Stimulated activated CD8-positive, alpha-beta memory T cell treated with anti-CD3 and anti-CD28 coated beads, Interleukin-2, amount 100 ng/mL, for 1 hour (primary cell): ENCODE results near the gene SMIM1.
"Not testable (repeated sequence)": the region's sequence is repeated elsewhere in the genome, so short reads cannot be mapped to it uniquely, and the experiment has no call there.

Experiments used
- DNase-seq, 2 donors: peaks; one replicate each; pipeline ENCODE4 v3.0.0-alpha.2; 2020; ENCODE audit warnings: low read depth in 2 of 2

The SMIM1 gene

DNA sequence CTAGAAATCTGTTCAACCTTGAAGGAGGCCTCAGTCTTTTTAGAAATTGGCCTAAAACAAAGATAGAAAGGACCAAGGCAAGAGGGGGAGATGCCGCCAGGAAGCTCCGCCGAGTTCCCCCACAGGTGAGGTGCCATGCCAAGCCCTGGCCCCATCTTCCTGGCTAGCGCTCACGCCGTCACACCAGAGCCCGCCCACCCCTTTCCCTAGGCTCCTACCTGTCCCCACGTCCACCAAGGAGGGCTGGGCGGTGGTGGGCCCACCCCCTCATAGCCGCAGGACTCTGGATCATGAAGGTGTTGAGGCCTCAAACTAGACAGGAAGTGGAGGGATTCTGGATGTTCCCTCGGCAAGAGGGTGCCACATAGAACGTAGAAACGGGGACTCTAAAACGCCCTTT lies 35.8 kb upstream of the SMIM1 start:
- DNase-seq, result no peak

GRCh38 chr1:3738943-3739342 lies 33.6 kb upstream of the SMIM1 start:
- no peak for DNase-seq

GRCh38 chr1:3740042-3740441 lies 32.5 kb upstream of the SMIM1 start:
- no peak for DNase-seq

DNA sequence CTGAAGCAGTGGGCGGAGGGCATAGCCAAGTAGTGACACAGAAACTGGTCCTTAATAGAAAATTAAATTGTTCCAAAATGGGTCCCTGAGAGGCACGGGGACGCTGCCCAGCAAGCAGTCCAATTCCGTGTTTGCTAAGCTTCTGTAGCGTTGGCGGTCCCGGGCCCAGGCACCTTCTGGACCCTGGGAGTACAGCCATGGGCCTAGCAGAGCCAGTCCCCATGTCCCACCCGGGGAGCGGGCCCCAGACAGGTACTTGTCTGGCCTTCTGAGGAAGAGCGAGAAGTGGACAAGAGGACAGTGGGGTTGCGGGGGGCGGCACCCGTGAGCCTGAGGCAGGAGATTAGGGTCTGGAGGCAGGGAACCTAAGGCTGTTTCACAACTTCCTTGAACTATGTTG lies 31.8 kb upstream of the SMIM1 start:
- no peak for DNase-seq

DNA sequence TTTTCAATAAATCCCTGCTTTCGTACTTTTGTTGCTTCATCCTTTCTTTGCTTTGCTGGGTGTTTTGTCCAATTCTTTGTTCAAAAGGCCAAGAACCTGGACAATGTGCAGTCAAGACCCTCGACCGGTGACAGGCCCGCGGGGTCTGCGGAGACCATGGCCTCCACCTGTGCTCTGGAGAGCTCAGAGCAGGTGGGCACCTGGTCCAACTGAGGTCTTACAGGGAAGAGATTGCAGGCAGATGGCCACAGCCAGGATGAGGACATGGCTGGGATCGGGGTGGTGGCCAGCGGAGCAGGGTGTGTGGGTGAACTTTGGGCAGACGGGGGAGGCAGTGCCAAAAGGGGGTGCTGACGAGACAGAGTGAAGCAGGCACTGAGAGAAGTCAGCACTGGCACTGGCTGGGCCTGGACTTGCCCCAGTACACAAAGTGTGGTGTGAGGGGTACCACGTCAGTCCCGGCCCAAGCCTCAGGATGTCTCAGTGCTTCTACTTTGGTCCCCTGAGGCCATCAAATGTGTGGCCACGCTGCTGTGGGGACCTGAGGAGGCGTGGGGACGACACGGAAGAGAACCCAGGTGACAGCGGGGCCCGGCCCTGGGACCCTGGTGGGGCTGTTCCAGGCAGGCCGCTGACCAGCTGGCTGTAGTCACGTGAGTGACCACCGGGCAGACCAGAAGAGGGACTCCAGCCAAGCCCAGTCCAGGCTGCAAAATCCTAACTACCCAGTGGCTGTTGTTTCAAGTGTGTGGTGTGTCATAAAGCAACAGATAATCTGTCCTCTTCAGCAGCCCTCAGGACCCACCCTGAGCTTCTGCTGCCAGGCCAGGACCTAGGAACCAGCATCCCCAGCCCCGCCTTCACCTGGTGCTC lies 30.7 kb upstream of the SMIM1 start:
- DNase-seq, result no peak

DNA sequence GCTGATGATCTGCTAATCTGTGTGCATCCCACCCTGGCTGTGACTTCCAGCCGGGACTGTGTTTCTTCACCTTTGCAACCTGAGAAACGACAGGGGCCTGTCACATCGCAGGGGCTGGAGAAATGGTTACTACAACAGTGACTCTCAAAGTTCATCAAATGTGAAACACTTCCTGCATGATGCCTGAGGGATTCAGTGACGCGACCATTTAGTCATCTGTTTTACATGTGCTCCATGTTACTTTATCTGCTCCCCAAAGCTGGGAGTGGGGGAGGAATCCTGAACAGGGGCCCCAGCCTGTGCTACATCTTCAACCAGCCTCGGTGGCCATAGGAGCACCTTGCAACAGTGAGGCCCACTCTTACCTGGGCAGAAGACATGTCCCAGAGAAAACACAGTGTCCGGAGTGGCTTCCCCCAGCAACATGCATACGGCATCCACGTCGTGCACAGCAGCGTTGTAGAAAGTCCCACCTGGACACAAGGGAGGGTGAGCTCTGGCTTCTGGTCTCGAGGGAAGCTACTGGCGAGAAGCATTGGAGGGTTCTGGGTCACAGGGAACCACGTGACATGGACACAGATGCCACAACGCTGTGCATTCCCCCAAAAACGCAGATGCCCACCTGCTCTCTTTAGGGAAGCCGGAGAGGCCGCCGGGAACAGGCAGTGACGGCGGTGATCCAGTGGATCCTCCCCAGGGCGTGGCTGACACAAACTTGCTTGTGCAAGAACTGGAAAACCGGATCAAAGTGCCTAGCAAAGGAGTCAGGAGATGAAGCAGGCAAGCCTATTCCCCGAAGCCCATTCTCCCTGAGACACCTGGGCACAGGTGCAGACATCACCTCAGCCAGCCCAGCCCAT lies 29.9 kb upstream of the SMIM1 start:
- no peak for DNase-seq

DNA sequence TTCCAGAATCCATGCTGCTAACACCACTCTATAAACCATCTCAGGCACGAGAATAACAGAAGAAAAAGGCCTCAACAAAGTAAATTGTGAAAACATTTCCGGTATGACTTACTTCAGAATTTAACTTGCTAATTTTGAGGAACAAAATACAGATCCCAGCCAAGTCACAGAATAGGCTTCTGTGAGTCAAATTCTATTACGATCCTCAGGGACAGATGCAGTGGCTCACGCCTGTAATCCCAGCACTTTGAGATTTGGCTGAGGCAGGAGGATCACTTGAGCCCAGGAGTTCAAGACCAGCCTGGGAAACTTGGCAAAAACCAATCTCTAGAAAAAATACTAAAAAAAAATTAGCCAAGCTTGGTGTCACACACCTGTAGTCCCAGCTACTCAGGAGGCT lies 29.1 kb upstream of the SMIM1 start:
- DNase-seq, result no peak

- no peak for DNase-seq
Measured at GRCh38 chr1:3743826-3744225, 28.7 kb upstream of the SMIM1 start.

DNA sequence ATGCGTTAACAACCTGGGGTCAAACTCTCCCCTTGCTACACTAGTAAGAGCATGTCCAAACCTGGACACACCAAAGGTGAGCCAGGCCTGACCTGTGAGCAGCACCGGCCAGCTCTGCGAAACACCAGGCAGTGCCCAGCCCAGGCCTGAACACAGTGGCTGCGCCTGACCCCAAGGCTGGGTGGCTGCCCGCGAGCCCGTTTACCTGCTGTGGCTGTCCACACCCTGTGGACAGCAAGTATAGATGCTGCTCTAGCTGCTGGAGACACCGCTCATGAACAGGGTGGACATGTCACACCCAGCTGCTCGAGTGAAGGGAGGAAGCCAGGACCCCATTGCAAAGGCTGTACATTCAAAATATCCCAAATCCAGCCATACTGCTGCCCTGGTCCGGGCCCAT lies 27.9 kb upstream of the SMIM1 start:
- no peak for DNase-seq

DNA sequence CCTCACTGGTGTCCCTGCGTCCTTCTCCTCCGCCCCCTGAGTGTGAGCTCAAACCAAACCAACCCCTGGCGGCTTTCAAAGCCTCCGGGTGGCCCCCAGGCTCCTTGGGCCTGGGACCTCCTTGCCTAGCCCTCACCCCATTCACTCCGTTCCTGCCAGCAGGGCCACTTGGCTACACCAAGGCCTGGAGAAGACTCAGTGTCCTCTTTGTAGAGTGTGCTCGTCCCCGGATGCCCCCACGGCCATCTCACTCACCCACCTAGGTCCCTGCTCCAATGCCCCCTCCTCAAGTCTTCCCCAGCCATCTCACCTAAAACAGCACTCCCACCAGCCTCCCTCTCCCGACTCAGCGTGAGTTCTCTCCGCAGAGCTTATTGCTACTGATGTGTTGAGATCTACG lies 27.5 kb upstream of the SMIM1 start:
- DNase-seq, result no peak

DNA sequence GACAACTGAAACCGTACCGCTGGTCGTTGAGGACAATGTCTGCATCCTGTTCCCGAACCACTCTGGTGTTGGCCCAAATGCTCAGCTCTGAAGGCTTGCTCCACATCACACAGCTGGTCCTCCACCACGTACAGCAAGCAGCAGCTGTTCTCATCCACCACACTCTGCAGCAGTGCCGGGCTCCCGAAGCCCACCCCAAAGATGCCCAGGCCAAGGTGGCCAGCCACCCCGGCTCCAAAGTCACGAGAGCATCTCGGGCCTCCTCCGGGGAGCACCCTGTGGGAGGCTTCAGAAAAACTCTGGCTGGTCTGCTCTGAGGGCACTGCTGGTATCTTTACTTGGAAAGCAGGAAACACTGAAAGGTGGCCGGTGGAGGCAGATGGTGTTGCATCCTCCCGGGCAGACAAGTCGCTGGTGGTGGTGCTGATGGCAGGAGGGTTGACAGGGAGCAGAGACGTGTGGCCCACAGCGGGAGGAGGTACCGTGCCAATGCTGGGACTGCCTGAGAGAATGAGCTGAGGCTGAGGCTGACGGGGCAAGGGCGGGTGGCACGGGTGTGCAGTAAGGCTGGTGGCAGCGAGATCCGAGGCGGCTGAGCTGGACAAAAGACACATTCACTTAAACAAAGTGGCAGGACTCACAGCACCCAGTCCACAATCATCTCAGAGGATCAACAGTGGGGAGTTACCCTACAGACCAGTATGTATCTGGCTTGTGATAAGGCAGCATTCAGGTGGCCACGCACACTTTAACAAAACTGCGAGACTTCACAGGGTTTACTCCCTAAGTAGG lies 26.8 kb upstream of the SMIM1 start:
- DNase-seq, result no peak

GRCh38 chr1:3746389-3746829 lies 26.1 kb upstream of the SMIM1 start:
- no peak for DNase-seq

- DNase-seq, result peak; percentile 66
Measured at GRCh38 chr1:3746830-3747521, 25.6 kb upstream of the SMIM1 start.

- no peak for DNase-seq
Measured at GRCh38 chr1:3747522-3747848, 25.1 kb upstream of the SMIM1 start.

GRCh38 chr1:3747903-3748302 lies 24.6 kb upstream of the SMIM1 start:
- no peak for DNase-seq

GRCh38 chr1:3748316-3748900 lies 24.1 kb upstream of the SMIM1 start:
- DNase-seq, result not testable (repeated sequence)

- no peak for DNase-seq
Measured at GRCh38 chr1:3749512-3749911, 23.0 kb upstream of the SMIM1 start.

DNA sequence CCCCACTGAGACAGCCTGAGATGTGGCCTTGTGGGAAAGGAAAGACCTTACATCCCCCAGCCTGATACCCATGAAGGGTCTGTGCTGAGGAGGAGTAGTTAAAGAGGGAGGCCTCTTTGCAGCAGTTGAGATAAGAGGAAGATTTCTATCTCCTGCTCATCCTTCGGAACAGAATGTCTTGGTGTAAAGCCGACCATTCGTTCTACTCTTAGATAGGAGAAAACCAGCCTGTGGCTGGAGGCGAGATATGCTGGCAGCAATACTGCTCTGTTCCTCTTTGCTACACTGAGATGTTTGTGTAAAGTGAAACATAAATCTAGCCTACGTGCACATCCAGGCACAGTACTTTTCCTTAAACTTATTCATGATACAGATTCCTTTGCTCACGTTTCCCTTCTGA lies 21.8 kb upstream of the SMIM1 start:
- DNase-seq, result no peak

GRCh38 chr1:3752400-3752945 lies 20.1 kb upstream of the SMIM1 start, which contains the start of gene CCDC27:
Gene CCDC27, plus strand, starts transcription at chr1:3752450. Its CDS starts 32 bp downstream, at chr1:3752482.
- DNase-seq, result no peak

DNA sequence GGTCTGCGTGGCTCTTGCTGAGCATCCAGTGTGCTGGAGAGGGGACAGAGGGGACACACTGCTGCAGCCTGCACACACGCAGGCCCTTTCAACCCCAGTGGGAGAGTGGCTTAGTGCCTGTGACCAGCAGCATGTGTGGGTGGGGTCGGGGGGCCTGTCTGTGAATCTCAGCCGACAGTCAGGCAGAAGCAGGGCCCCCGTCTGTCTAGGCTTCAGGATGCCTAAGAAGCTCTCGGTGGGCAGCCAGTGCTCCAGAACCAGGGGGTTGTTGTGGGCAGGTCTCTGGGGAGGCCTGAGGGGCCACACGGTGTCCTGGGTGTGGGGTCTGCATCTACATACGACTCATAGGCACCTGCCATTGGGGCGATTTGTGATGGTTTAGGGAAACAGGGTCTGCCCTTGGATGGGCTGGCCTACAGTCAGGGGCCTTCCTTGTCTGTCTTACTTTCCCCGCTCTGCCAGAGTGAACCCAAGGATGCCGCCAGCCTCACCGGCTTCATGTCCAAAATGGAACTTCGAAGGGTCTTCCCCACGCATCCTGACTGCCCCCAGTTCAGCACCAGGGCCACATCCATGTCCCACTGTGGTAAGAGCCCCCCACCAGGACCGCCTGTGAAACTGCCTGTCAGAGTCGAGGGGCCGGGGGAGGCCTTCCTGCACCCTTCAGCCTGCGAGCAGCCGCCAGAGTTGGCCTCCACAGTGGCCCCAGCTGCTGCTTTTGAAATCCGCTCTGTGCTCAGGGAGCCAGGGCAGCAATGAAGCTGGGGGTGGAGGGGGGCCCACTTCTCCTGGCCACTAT lies 18.7 kb upstream of the SMIM1 start:
- no peak for DNase-seq
